ENCODE measurements around the gene CT45A6.
"Not testable (repeated sequence)": the region's sequence is repeated elsewhere in the genome, so short reads cannot be mapped to it uniquely, and the experiment has no call there.

DNA sequence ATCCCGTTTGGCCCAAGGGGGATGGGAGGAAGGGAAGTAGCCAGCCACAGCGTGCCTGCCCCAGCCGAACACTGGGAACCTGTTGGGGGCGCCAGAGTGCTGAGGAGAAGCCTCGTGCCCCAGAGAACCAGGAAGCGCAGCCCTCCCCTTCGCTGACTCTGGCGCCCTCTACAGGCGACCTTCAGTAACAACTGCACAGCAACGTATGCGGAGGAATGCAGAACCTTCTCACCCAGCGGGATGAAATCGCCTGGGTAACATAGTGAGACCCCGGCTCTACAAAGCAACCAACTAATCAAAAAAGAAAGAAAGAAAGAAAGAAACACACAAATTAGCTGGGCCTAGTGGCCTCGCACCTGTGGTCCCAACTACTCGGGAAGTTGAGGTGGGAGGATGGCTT is 17.2 kb downstream of the CT45A6 start, which contains the start of gene CT45A5:
- not testable (repeated sequence) for TF ChIP-seq POLR2A, POLR2AphosphoS5 (IDR thresholded peaks at IDR 0.05; ENCODE audit: low read depth, low read length)

Measured in GM12892 (cell line).